DND-41 (cell line): ENCODE measurements around the gene CACNG3.

Experiments used
- EZH2 ChIP-seq: IDR thresholded peaks from 3 replicates; pipeline ENCODE4 v1.6.1; 2012; ENCODE audit warnings: borderline replicate concordance, low read depth, mild to moderate bottlenecking, moderate library complexity, low read length, inconsistent platforms; ENCODE audit not compliant: severe bottlenecking
- TF ChIP-seq, protein P1 (sequence below): IDR thresholded peaks from 2 replicates; pipeline ENCODE4 v1.5.1; 2012; ENCODE audit warnings: borderline replicate concordance, low read length, moderate library complexity, mild to moderate bottlenecking; ENCODE audit not compliant: poor library complexity, severe bottlenecking; ENCODE audit errors: extremely low read depth

DNA sequence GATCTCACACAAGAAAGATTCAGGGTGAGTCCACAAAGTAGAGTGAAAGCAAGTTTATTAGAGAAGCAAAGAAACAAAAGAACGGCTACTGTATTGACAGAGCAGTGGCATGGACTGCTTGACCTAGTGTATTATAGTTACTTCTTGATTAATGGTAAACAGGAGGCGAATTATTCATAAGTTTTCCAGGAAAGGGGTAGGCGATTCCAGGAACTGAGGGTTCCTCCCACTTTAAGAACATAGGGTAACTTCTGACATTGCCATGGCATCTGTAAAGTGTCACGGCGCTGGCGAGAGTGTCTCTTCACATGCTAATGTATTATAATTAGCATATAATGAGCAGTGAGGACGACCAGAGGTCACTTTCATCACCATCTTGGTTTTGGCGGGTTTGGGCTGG lies 93.2 kb downstream of the CACNG3 start:
- TF ChIP-seq, protein P1, sequence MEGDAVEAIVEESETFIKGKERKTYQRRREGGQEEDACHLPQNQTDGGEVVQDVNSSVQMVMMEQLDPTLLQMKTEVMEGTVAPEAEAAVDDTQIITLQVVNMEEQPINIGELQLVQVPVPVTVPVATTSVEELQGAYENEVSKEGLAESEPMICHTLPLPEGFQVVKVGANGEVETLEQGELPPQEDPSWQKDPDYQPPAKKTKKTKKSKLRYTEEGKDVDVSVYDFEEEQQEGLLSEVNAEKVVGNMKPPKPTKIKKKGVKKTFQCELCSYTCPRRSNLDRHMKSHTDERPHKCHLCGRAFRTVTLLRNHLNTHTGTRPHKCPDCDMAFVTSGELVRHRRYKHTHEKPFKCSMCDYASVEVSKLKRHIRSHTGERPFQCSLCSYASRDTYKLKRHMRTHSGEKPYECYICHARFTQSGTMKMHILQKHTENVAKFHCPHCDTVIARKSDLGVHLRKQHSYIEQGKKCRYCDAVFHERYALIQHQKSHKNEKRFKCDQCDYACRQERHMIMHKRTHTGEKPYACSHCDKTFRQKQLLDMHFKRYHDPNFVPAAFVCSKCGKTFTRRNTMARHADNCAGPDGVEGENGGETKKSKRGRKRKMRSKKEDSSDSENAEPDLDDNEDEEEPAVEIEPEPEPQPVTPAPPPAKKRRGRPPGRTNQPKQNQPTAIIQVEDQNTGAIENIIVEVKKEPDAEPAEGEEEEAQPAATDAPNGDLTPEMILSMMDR = no peak
- no peak for TF ChIP-seq EZH2
